Bronchial epithelial cell (primary cell): Measurements from ENCODE around the gene CORO2A. TPM values are rescaled to one million over a fixed set of nuclear protein-coding genes. Genes with fewer than 3 reads are reported as not detected.

Experiments used
- DNase-seq: peaks from one replicate; pipeline ENCODE4 v3.0.0-alpha.2; 2010; ENCODE audit warnings: low read depth
- FAIRE-seq: peaks from 2 replicates; lab custom pipeline; 2011; peaks lifted over from hg19 to GRCh38; lab: Jason Lieb, UNC
- H3K27me3 ChIP-seq: 2 replicates; pipeline ENCODE4 v1.5.1; 2011; ENCODE audit warnings: low read length; ENCODE audit not compliant: control insufficient read depth, insufficient read depth
- H3K36me3 ChIP-seq: 2 replicates; pipeline ENCODE4 v1.5.1; 2011; ENCODE audit warnings: low read length; ENCODE audit not compliant: control insufficient read depth, insufficient read depth
- H3K4me3 ChIP-seq: 2 replicates; pipeline ENCODE4 v1.5.1; 2011; ENCODE audit warnings: mild to moderate bottlenecking, low read depth, low read length, control low read depth
- total RNA-seq: library from RNA; depleted of rRNA; stranded (reverse); fragments of >200 nt; gene quantifications from 2 replicates; pipeline ENCODE4 v1.2.1, GENCODE V29; 2014
- TF ChIP-seq, protein P1 (sequence below): IDR thresholded peaks from 2 replicates; pipeline ENCODE4 v1.5.1; 2011; ENCODE audit warnings: mild to moderate bottlenecking, moderate library complexity, low read length, control low read depth, inconsistent platforms; ENCODE audit not compliant: insufficient read depth, severe bottlenecking

CORO2A gene
- total RNA-seq, 1 donor from 2014 or later: 22.1 TPM

DNA sequence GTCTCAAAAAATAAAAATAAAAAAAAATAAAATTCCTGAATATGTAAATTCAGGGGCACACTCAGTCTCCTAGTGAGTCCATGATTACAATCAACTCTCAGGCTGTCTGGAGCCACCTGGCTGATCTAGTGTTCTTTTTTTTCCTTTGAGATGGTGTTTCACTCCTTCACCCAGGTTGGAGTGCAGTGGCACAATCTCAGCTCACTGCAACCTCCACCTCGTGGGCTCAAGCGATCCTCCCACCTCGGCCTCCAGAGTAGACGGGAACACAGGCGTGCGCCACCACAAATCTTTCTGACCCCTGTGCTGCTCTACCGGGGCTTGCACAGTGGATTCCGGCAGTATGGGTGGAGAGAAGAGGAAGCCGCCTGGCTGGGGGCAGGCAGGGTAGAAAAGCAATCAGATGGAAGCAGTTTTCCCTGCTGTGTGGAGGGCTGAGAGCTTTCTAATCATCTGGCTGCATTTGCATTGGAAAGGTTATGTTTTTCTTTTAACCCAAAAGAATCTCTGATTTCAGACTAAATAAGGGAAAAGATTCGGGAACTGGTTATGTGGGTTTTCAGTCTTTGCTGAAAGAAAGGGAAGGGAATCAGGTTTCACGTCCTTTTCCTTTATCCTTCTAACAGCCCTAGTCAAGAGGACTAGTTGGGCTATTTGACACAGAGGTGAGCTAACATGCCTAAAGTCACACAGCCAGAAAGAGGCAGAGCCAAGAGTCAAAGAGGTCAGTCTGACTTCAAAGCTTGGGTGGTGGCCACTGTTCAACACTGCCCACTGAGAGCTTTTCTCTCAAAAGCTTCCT lies 26.3 kb upstream of the CORO2A start:
- FAIRE-seq (no peak), DNase-seq (peak; percentile 47)
- H3K36me3 ChIP-seq: peaks cover 51% of the 10 kb centered on the region
- H3K4me3 ChIP-seq: no peak overlapping the region
- H3K27me3 ChIP-seq: no peaks in the 10 kb centered on the region
- TF ChIP-seq, protein P1, sequence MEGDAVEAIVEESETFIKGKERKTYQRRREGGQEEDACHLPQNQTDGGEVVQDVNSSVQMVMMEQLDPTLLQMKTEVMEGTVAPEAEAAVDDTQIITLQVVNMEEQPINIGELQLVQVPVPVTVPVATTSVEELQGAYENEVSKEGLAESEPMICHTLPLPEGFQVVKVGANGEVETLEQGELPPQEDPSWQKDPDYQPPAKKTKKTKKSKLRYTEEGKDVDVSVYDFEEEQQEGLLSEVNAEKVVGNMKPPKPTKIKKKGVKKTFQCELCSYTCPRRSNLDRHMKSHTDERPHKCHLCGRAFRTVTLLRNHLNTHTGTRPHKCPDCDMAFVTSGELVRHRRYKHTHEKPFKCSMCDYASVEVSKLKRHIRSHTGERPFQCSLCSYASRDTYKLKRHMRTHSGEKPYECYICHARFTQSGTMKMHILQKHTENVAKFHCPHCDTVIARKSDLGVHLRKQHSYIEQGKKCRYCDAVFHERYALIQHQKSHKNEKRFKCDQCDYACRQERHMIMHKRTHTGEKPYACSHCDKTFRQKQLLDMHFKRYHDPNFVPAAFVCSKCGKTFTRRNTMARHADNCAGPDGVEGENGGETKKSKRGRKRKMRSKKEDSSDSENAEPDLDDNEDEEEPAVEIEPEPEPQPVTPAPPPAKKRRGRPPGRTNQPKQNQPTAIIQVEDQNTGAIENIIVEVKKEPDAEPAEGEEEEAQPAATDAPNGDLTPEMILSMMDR: no peak

DNA sequence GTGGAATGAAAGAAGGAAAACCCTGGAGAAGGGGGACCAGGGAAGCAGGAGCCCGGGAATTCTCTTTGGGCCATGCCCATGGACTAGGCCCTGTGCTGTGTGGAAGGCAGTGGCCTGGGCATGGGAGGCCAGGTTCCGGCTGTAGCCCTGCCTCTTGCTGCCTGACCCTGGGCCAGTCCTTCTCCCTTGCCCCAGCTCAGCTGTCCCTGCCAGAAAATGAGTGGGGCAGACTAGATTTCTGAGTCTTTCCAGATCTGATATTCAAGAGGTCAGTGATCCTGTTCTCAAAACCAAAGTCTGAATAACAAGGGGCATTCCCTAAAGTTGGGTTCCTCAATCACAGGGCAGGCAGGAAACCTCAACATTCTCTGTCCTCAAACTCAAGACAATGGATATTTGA lies 24.8 kb upstream of the CORO2A start:
- DNase-seq (no peak), FAIRE-seq (no peak)
- Histone ChIP-seq H3K27me3 (no peaks in the 10 kb centered on the region), H3K4me3 (no peak overlapping the region), H3K36me3 (peaks cover 59% of the 10 kb centered on the region)
- TF ChIP-seq, protein P1: no peak

DNA sequence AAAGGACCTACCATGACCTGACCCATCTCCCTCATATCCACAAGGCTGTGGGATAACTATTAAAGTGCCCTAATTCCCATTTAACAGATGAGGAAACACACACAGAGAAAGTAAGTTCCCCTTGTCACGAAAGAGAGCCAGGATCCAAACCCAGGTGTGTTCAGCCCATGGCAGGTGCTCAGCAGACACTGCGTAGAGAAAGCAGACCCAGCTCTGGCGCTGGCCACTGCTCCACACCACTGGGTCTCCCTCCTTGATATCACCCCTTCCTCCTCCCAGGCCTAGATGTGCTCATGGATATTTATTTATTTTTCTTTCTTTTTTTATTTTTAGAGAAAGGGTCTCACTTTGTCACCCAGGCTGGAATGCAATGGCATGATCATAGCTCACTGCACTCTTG lies 24.0 kb upstream of the CORO2A start:
- DNase-seq: no peak
- no peak overlapping the region for H3K4me3 ChIP-seq
- no peaks in the 10 kb centered on the region for H3K27me3 ChIP-seq
- TF ChIP-seq, protein P1: no peak
- FAIRE-seq: no peak
- peaks cover 59% of the 10 kb centered on the region for H3K36me3 ChIP-seq

DNA sequence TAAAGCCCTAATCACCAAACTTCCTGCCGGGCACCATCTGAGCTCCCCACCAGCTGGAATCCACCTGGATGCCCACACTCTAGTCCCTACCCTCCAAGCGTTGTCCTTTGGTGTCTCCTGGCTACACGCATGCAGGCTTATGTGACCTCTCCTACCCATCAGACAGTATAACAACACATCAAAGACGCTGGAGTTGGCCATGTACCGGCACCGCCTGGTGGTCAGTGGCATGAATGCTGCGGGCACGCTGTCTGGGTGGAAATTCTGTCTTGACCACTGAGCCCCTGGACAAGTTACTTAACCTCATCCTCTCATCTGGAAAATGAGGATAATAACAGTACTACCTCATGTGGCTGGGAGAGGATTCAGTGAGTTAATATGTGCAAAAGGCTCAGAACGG lies 23.4 kb upstream of the CORO2A start:
- H3K36me3 ChIP-seq: peaks cover 59% of the 10 kb centered on the region
- FAIRE-seq: no peak
- no peak overlapping the region for H3K4me3 ChIP-seq
- no peak for DNase-seq
- TF ChIP-seq, protein P1: peak; percentile 51
- H3K27me3 ChIP-seq: no peaks in the 10 kb centered on the region

DNA sequence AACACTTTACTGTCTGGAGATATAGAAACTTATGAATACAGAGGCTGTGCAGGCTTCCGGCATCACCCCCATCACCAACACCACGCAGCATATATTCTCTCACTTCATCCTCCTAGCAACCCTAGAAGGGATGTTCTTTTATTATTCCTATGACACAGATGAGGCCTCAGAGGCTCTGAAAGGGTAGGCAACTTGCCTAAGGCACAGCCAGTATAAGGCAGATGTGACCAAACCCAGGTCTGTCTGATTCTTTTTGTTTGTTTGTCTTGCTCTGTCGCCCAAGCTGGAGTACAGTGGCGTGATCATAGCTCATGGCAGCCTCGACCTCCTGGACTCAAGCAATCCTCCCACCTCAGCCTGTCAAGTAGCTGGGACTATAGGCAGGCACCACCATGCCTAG lies 22.8 kb upstream of the CORO2A start:
- TF ChIP-seq, protein P1: no peak
- Histone ChIP-seq H3K27me3 (no peaks in the 10 kb centered on the region), H3K36me3 (peaks cover 58% of the 10 kb centered on the region), H3K4me3 (no peak overlapping the region)
- no peak for DNase-seq
- no peak for FAIRE-seq
